ENCODE data around the gene DENND1A.

Gene DENND1A

DNA sequence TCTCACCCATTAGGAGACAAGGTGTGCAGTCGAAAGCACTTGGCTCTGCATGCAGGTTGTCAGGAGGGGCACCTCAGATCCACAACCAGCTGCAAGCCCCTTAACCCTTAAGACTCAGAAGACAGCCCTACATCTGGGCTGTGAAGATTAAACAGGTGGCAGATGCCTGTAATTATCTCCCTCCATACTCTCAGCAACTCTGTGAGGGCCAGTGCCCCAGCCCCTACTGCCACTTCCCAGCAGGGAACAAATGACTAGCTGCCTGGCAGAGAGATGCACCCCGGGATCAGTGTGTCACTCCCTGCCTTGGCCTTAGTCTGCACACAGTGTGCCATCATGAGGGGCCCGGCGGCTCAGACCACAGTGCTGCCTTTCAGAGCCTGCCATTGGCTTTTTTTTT lies 532.0 kb downstream of the DENND1A start:
- DNase-seq = peak; percentile 31

- no peak for DNase-seq
Measured at GRCh38 chr9:123395689-123396511, 534.0 kb downstream of the DENND1A start.

DNA sequence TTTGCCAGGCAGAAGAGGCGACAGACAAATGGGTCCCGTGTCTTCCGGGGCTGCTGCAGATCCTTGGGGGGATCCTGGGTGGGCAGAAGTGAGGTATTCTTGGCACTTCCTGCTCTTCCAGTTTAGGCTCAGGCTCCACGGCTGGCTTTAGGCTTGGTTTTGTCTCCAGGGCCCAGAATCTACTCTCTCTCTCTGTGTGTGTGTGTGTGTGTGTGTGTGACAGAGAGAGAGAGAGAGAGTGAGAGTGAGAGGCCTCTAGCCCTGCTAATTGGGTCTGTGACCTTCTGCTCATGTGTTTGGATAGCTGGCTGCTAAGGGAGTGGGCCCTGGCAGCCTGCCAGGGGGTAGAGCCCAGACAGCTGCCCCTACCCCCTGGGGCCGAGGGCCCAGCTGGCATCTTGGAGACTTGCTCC lies 534.6 kb downstream of the DENND1A start:
- DNase-seq = peak; percentile 75

DNA sequence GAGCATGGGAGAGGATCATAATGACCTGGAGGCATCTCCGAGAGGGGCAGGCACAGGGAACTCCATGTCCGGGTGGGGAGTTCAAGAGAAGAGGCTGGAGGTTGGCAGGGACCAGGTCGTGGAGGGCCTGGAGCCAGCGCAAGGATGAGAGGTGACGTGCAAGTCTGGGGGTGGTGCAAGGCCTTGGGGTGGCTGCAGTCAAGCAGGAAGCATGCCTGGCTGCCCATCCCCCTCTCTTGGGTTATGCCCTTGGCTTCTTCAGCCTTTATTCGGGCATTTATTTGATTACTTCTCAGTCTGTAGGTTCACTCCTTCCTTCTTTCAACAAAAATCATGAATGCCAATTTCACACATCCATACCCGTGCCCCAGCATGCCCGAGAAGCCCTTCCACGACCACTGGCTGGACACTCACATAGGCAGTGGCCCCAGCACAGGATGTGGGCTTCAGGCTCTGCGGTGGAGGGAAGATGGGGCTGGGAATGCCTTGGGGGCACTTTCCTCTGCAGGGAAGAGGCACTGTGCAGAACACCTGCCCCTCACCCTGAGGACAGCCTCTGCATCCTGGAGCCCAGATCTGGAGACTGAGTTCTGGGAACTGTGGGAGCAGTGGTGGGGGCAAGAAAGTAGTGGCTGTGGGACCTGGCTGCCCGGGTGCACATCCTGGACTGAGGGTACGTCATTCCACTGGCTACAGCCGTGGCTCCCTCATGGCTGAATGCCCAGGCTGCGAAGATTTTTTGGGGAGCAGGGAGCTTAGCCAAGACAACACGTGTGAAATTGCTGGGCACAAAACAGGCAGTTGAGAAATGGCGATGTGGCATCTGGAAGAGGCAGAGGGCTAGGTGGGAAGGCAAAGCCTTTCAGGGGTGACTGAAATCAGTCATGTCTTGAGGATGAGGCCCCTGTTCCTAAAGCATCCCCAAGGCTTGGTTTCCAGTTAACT lies 535.4 kb downstream of the DENND1A start:
- no peak for DNase-seq

DNA sequence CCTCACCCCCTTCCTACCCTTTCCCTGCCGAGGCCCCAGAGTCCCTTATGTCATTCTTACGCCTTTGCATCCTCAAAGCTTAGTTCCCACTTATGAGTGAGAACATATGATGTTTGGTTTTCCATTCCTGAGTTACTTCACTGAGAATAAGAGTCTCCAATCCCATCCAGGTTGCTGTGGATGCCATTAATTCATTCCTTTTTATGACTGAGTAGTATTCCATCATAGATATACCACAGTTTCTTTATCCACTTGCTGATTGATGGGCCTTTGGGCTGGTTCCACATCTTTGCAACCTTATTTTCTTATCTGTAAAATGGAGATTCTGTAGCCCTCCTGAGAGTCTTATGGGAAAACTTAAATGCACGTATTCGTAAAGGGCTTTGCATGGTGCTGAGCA lies 537.1 kb downstream of the DENND1A start:
- DNase-seq = no peak

GRCh38 chr9:123391946-123392345 lies 538.0 kb downstream of the DENND1A start:
- no peak for DNase-seq

- DNase-seq = no peak
Measured at GRCh38 chr9:123391233-123391632, 538.7 kb downstream of the DENND1A start.

- no peak for DNase-seq
Measured at GRCh38 chr9:123390337-123391135, 539.4 kb downstream of the DENND1A start.

DNA sequence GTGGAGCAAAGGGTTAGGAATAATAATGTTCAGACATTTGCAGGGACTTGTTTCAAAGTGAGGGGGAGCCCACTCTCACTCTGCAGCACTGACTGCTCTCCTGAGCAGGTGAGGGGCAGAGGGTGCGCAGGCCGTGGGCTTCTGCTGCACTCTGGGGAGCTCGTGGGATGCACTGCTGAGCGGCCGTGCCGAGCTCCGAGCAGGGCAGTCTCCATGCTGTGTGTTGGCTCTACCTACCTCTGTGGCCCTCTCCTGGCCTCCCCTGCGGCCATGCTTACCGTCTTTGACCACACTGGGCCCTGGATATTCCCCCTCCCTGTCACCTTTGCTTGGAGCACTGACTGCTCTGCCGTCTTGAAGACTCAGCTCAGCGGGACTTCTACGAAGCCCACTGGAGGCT lies 540.2 kb downstream of the DENND1A start:
- DNase-seq = no peak

- DNase-seq = no peak
Measured at GRCh38 chr9:123389070-123389469, 540.9 kb downstream of the DENND1A start.

- DNase-seq = no peak
Measured at GRCh38 chr9:123387686-123388085, 542.2 kb downstream of the DENND1A start.

DNA sequence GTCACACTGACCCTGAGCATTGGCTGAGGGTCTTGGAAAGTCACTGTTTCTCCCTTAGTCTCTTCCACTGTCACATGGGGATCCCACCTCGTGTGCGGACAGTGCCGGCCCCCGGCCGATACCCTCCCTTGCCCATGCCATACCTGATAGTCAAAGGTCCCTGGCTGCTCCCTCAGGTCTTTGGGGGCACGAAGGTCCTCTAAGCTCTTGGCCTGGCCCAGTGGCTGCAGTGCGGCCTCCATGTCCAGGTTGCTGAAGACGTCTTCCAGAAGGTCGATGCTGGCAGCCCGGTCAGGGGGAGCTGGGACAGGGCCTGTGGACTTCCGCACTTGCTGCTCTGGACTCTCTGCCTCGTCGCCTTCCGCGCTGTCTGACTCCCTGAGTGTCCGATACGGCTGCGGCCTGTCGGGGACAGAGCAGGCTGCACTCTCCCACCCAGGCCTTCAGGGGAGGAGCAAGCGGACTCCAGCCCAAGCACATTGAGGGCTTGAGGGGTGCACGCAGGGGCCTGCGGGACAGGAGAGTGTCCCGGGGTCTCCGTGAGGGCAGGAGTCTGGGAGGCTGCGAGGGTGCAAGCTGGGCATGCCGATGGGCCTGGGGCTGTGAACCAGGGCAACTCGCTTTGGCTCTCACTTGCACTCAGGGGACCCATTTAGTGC lies 546.3 kb downstream of the DENND1A start:
- DNase-seq = no peak

DNA sequence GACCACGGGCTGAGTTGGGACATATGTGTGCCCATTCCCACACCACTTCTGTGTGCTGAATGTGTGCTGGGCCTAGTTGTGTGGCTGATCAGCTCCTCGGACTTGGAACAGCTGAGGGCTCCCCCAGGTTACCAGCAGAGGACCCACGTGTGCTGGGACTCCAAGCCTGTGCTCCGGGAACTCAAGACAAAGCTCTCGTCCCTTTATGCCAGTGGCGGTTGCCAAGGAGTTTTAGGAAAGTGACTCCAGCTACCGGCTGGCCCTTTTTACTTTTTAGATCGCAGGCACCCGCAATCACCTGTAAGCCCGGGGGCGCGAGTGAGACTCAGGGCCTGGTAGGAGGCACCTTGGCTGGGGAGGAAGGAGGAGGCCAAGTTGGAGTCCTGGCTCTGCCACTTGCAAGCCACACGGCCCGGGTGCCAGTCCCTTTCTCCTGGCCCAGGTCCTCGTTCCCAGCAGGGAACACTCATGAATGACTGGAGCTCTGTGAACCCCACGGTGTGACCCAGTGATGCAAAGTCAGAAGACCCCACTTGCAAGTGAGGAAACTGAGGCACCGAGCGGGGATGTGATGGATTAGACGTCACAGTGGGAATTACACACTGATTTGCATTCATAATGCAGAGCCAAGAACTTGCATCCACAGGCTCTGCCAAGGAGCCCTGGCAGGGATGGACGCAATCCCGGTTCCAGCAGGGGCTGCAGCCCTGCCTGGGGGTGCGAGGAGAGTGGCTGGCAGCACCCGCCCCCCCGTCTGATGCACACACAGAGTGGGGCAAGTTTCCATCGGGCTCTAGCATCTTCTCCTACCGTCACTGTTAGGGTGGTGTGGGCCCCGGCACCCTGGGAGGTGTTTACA lies 547.0 kb downstream of the DENND1A start:
- DNase-seq = no peak

GRCh38 chr9:123380852-123381705 lies 548.8 kb downstream of the DENND1A start:
- no peak for DNase-seq

- DNase-seq = no peak
Measured at GRCh38 chr9:123378956-123379660, 550.8 kb downstream of the DENND1A start.

- DNase-seq = no peak
Measured at GRCh38 chr9:123378025-123378424, 551.9 kb downstream of the DENND1A start.

DNA sequence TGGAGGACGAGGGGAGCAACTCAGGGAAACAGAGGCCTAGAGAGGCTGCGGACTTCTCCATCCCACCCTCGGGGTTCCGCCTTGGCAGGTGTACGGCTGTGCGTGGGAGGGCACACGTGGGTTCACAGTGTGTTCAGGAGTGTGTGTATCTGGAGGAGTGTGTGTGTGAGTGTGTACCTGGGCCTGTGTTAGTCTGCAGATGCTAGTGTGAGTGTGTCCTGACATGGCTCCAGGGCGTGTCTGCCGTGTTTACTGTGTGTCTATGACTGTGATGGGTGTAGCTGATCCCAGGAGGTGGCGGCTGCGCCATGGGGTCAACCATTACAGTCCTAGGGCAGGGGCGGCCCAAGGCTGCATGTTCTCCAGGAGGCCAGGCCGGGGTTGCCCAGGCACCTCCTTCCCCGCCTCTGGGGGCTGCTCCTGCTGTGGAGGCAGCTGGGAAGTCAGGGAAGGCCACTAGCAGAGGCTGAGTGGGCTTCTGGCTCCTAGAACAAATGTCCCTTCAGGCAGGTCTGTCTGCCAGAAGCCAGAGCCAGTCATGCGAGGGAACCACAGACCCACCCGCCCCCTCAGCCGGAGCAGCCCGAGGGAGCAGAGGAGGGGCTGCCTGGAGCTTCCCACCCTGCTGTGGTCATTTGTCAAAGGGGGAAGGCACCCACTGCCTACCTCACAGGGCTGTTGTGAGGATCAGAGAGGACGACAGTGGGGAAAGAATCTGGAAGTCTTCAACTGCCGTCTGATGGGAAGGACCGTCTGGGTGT lies 552.5 kb downstream of the DENND1A start:
- DNase-seq = no peak

DNA sequence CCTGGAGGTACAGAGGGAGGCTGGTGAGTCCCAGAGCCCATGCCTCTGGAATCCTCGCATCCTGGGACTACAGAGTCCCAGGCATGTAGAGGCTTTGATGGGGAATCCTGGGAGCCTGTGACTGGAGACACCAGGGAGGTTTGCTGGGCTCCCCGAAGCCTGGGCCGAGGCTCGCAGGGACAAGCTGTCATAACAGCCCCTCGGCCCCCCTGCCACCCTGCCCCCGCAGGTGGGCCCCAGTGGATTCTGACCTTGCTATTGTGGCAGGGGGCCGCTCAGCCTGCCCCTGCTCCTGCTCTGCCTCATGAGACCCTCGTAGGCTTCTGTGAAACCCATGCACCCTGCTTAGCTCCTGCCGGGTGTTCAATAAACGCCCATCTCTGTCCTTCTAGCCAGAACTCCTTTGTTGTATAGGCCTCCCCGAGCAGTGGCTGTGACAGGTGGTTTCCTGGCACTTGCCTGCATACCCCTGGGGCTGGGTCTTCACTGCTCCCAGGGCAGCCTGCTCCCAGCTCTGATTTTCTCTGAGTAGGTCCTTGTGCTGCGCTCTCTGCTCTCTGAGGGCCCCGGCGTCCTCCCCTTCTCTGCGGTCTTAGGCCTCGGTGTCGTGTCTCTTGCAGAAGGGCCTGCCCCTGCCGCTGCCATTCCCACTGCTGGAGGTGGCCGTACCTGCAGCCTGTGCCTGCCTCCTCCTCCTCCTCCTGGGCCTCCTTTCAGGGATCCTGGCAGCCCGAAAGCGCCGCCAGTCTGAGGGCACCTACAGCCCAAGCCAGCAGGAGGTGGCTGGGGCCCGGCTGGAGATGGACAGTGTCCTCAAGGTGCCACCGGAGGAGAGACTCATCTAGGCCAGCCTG lies 553.5 kb downstream of the DENND1A start:
- no peak for DNase-seq

Data from COR-L47 (cell line).